H9 (cell line): Measurements from ENCODE around the gene TAF3. TPM values are rescaled to one million over a fixed set of nuclear protein-coding genes. Genes with fewer than 3 reads are reported as not detected.

Experiments
- DNase-seq: peaks from one replicate; pipeline ENCODE4 v3.0.0-alpha.2; 2017
- H2AFZ ChIP-seq: one replicate; pipeline ENCODE4 v1.6.1; 2013; ENCODE audit warnings: mild to moderate bottlenecking, low read length, control low read depth, moderate library complexity
- H2AK5ac ChIP-seq: 2 replicates; pipeline ENCODE4 v1.6.1; 2013; ENCODE audit warnings: low read length, control low read depth, mixed read lengths; ENCODE audit not compliant: insufficient read length
- H2BK120ac ChIP-seq: one replicate; pipeline ENCODE4 v1.6.1; 2013; ENCODE audit warnings: low read depth, mild to moderate bottlenecking, low read length, control low read depth, inconsistent platforms; ENCODE audit not compliant: poor library complexity, severe bottlenecking
- H2BK12ac ChIP-seq: 2 replicates; pipeline ENCODE4 v1.6.1; 2013; ENCODE audit warnings: low read length, control low read depth, mixed read lengths, low read depth; ENCODE audit not compliant: insufficient read length
- H2BK15ac ChIP-seq: 2 replicates; pipeline ENCODE4 v1.6.1; 2013; ENCODE audit warnings: low read depth, low read length, control low read depth
- H2BK20ac ChIP-seq: one replicate; pipeline ENCODE4 v1.6.1; 2013; ENCODE audit warnings: low read depth, mild to moderate bottlenecking, low read length, control low read depth, inconsistent platforms; ENCODE audit not compliant: poor library complexity, severe bottlenecking
- H2BK5ac ChIP-seq: 2 replicates; pipeline ENCODE4 v1.6.1; 2013; ENCODE audit warnings: low read length, control low read depth, mixed read lengths; ENCODE audit not compliant: insufficient read length
- H3K14ac ChIP-seq: 2 replicates; pipeline ENCODE4 v1.6.1; 2013; ENCODE audit warnings: low read length, control low read depth; ENCODE audit not compliant: insufficient read depth
- H3K18ac ChIP-seq: 2 replicates; pipeline ENCODE4 v1.6.1; 2013; ENCODE audit warnings: low read depth, mild to moderate bottlenecking, mixed read lengths, low read length, control low read depth; ENCODE audit not compliant: insufficient read length
- H3K23ac ChIP-seq: 2 replicates; pipeline ENCODE4 v1.6.1; 2013; ENCODE audit warnings: low read length, control low read depth, mixed read lengths, low read depth; ENCODE audit not compliant: insufficient read length
- H3K23me2 ChIP-seq: 2 replicates; pipeline ENCODE4 v1.6.1; 2013; ENCODE audit warnings: low read depth, mild to moderate bottlenecking, mixed read lengths, low read length, control low read depth; ENCODE audit not compliant: insufficient read length, poor library complexity, severe bottlenecking
- H3K27ac ChIP-seq: 2 replicates; pipeline ENCODE4 v1.5.1; 2013; ENCODE audit warnings: low read length, control low read depth, mixed read lengths, low read depth; ENCODE audit not compliant: insufficient read length
- H3K27me3 ChIP-seq: 2 replicates; pipeline ENCODE4 v1.6.1; 2013; ENCODE audit warnings: low read length, control low read depth, inconsistent platforms; ENCODE audit not compliant: insufficient read depth
- H3K4ac ChIP-seq: 2 replicates; pipeline ENCODE4 v1.6.1; 2013; ENCODE audit warnings: low read depth, mild to moderate bottlenecking, control low read depth, inconsistent platforms, low read length, moderate library complexity
- H3K4me1 ChIP-seq: 2 replicates; pipeline ENCODE4 v1.6.1; 2013; ENCODE audit warnings: low read length, control low read depth, inconsistent platforms; ENCODE audit not compliant: insufficient read depth
- H3K4me2 ChIP-seq: 2 replicates; pipeline ENCODE4 v1.6.1; 2013; ENCODE audit warnings: low read length, control low read depth, mixed read lengths; ENCODE audit not compliant: insufficient read length, insufficient read depth
- H3K56ac ChIP-seq: 2 replicates; pipeline ENCODE4 v1.6.1; 2013; ENCODE audit warnings: low read depth, mild to moderate bottlenecking, mixed read lengths, low read length, control low read depth; ENCODE audit not compliant: insufficient read length
- H3K79me1 ChIP-seq: 2 replicates; pipeline ENCODE4 v1.6.1; 2013; ENCODE audit warnings: low read depth, mild to moderate bottlenecking, moderate library complexity, low read length, control low read depth, inconsistent platforms; ENCODE audit not compliant: insufficient read depth, poor library complexity, severe bottlenecking
- H3K79me2 ChIP-seq: 2 replicates; pipeline ENCODE4 v1.6.1; 2013; ENCODE audit warnings: low read length, control low read depth, inconsistent platforms; ENCODE audit not compliant: insufficient read depth
- H3K9ac ChIP-seq: 2 replicates; pipeline ENCODE4 v1.6.1; 2013; ENCODE audit warnings: low read length, control low read depth, mixed read lengths; ENCODE audit not compliant: insufficient read length; ENCODE audit errors: extremely low read depth
- H3K9me3 ChIP-seq: one replicate; pipeline ENCODE4 v1.6.1; 2013; ENCODE audit warnings: low read depth, low read length, inconsistent platforms; ENCODE audit not compliant: control insufficient read depth
- H3T11ph ChIP-seq: one replicate; pipeline ENCODE4 v1.6.1; 2013; ENCODE audit warnings: mild to moderate bottlenecking, low read length, control low read depth, inconsistent platforms
- H4K20me1 ChIP-seq: one replicate; pipeline ENCODE4 v1.6.1; 2013; ENCODE audit not compliant: control insufficient read depth, insufficient read length, insufficient read depth
- H4K5ac ChIP-seq: 2 replicates; pipeline ENCODE4 v1.6.1; 2013; ENCODE audit warnings: low read depth, mild to moderate bottlenecking, mixed read lengths, low read length, control low read depth; ENCODE audit not compliant: insufficient read length
- H4K8ac ChIP-seq: replicated peaks from 2 replicates; pipeline ENCODE4 v1.6.1; 2013; ENCODE audit warnings: low read length, control low read depth, mixed read lengths, low read depth; ENCODE audit not compliant: insufficient read length
- H4K91ac ChIP-seq: 2 replicates; pipeline ENCODE4 v1.6.1; 2013; ENCODE audit warnings: low read depth, mild to moderate bottlenecking, moderate library complexity, mixed read lengths, low read length, control low read depth; ENCODE audit not compliant: insufficient read length
- H3K27ac Mint-ChIP-seq, 3 experiments: 2 replicates in 2 of 3; 3 replicates in 1 of 3; pipeline ENCODE4 v1.8.0; 2020 to 2021; ENCODE audit warnings: mixed read lengths in 3 of 3, mild to moderate bottlenecking in 1 of 3, moderate library complexity in 1 of 3
- H3K27me3 Mint-ChIP-seq: 2 replicates; pipeline ENCODE4 v1.8.0; 2021; ENCODE audit warnings: low read depth, mild to moderate bottlenecking, moderate library complexity, mixed read lengths
- H3K36me3 Mint-ChIP-seq, 3 experiments: 2 replicates in 2 of 3; 3 replicates in 1 of 3; pipeline ENCODE4 v1.8.0; 2020 to 2021; ENCODE audit warnings: low read depth in 3 of 3, mixed read lengths in 3 of 3; ENCODE audit not compliant: insufficient read depth in 1 of 3
- H3K4me1 Mint-ChIP-seq, 2 experiments: 2 replicates each; pipeline ENCODE4 v1.8.0; 2020; ENCODE audit warnings: mixed read lengths in 2 of 2
- H3K4me3 Mint-ChIP-seq, 2 experiments: 2 replicates in 1 of 2; 3 replicates in 1 of 2; pipeline ENCODE4 v1.8.0; 2020 to 2021; ENCODE audit warnings: mild to moderate bottlenecking in 2 of 2, mixed read lengths in 2 of 2, moderate library complexity in 1 of 2
- H3K9me3 Mint-ChIP-seq, 2 experiments: 2 replicates in 1 of 2; 3 replicates in 1 of 2; pipeline ENCODE4 v1.8.0; 2020; ENCODE audit warnings: mild to moderate bottlenecking in 2 of 2, mixed read lengths in 2 of 2, moderate library complexity in 1 of 2
- CTCF ChIP-seq: fragments of 200-600 bp; sonication (generic); conservative IDR thresholded peaks from 3 replicates; pipeline ENCODE4 v1.8.0; 2021; ENCODE audit warnings: antibody characterized with exemption, mild to moderate bottlenecking
- WGBS: extraction: QIAGEN DNeasy Blood & Tissue Kit; methylation state at CpG from one replicate; pipeline ENCODE4 v1.1.7; 2013; ENCODE audit warnings: missing lambda C conversion rate, low lambda C conversion rate, mixed read lengths; ENCODE audit not compliant: insufficient read length; ENCODE audit errors: extremely low coverage; 5-methylcytosine and 5-hydroxymethylcytosine counted together
- total RNA-seq: library from RNA; stranded (reverse); gene quantifications from 2 replicates; pipeline ENCODE4 v1.2.1, GENCODE V29; 2021

Gene TAF3
- total RNA-seq, 1 experiment from 2014 or later, result 10.2 TPM

GRCh38 chr10:7866176-7866575 lies 47.9 kb downstream of the TAF3 start:
- H2BK5ac ChIP-seq, result no peak overlapping the region
- H3K4me2 ChIP-seq, result no peak overlapping the region
- Mint-ChIP-seq H3K4me3 (no peak overlapping the region), H3K27ac (no peak overlapping the region), H3K36me3 (peaks cover 20 to 21% (median 21%) of the 10 kb centered on the region in 3 experiments), H3K4me1 (peaks cover 8% of the 10 kb centered on the region in 2 experiments), H3K27me3 (no peaks in the 10 kb centered on the region), H3K9me3 (peaks cover 21 to 22% of the 10 kb centered on the region in 2 experiments)
- H3T11ph ChIP-seq, result no peak overlapping the region
- H4K91ac ChIP-seq, result no peak overlapping the region
- no peak for DNase-seq
- peaks cover 8% of the 10 kb centered on the region for H3K79me1 ChIP-seq
- no peak for TF ChIP-seq CTCF
- no peak overlapping the region for H2BK120ac ChIP-seq
- H2BK15ac ChIP-seq, result no peak overlapping the region
- no CpG with 5 or more reads among the region's 7 CpGs for WGBS
- H3K9ac ChIP-seq, result no peak overlapping the region
- H3K79me2 ChIP-seq, result peaks cover 1% of the 10 kb centered on the region; the same call in 1 of the 2 replicates
- no peak overlapping the region for H2AFZ ChIP-seq
- no peak overlapping the region for H3K23ac ChIP-seq
- H3K27me3 ChIP-seq, result no peaks in the 10 kb centered on the region
- no peaks in the 10 kb centered on the region for H4K20me1 ChIP-seq
- H2AK5ac ChIP-seq, result no peak overlapping the region
- H2BK12ac ChIP-seq, result no peak overlapping the region
- no peak overlapping the region for H3K18ac ChIP-seq
- no peaks in the 10 kb centered on the region for H3K9me3 ChIP-seq
- H3K14ac ChIP-seq, result no peak overlapping the region
- H3K4ac ChIP-seq, result no peak overlapping the region
- H3K56ac ChIP-seq, result no peak overlapping the region
- H2BK20ac ChIP-seq, result no peak overlapping the region
- no peaks in the 10 kb centered on the region for H3K23me2 ChIP-seq
- no peaks in the 10 kb centered on the region for H3K4me1 ChIP-seq
- no peak overlapping the region for H4K5ac ChIP-seq
- H3K27ac ChIP-seq, result no peak overlapping the region
- H4K8ac ChIP-seq, result no peak overlapping the region
